GM13977 (cell line): Measurements from ENCODE around the gene EXOC4.
"Not testable (repeated sequence)": the region's sequence is repeated elsewhere in the genome, so short reads cannot be mapped to it uniquely, and the experiment has no call there.

Experiments used
- DNase-seq: peaks from one replicate; pipeline ENCODE4 v3.0.0; 2012; ENCODE audit warnings: low spot score
- CTCF ChIP-seq: IDR thresholded peaks from 2 replicates; pipeline ENCODE4 v1.5.1; 2012; ENCODE audit warnings: mild to moderate bottlenecking, control low read depth; ENCODE audit not compliant: insufficient read depth; ENCODE audit errors: extremely low read depth, missing control alignments
- in situ Hi-C: fragments of 300-500 bp; cut with MboI; formaldehyde crosslinking; loops from one replicate; pipeline ENCODE4 v1.12.0; 2022; ENCODE audit warnings: low sequenced_read_pairs, low pct_unique_long_range_greater_than_20kb, mixed read lengths, inconsistent platforms; ENCODE audit not compliant: unreplicated experiment

EXOC4 gene

DNA sequence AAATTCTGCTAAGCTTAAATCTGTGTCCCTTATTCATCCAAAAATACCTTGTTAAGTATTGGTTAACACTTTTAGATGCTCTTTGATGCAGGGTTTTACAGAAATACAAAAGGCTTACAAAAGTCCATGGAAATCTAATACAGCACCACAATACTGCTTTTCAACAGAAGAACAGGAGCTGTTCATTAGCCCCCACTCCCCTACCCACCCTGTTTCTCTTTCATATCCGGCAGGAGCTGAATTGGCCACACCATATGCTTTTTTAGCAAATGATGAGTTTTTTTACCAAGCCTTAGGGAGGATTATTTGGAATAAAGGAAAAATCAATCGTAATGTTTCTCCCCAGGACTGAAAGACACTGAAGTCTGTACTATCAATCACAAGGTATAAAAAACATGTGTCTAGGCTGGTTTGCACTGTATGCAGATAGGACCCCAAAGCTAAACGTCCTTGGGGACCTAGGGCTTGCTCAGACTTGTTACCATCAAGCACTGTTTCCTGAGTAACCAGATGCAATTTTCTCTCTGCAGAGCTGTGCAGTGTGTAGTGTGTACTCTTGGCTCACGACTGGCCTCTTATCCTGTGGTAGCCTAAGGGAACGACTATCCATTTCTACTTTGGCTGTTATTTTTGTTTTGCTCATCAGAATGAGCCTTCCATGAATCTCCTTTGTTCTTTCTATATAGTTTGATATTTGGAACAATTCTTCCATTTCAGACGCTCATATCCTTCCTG, 731.0 kb downstream of the EXOC4 start:
- TF ChIP-seq CTCF = no peak
- no peak for DNase-seq
- in situ Hi-C loops = no loop called here

GRCh38 chr7:133985300-133985699, 732.4 kb downstream of the EXOC4 start:
- TF ChIP-seq CTCF = no peak
- in situ Hi-C loops = no loop called here
- no peak for DNase-seq

DNA sequence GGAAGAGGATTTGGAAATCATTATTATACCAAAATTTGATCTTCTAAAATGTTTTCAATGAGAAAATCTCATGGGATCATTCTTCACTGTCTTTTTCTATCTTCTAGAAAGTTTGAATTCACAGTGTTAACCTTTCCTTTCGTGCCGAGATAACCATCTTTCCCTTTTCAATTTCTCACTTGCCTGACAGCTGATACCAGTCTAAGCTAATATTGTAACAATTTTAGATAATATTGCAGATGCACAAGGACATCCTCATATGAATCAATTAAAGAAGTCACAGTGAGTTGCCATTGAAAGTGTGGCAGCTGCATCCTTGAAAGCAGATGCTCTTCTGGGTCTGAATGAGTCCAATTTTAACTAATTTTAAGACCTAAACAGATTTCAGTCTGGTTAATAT, 734.7 kb downstream of the EXOC4 start:
- TF ChIP-seq CTCF = no peak
- no peak for DNase-seq
- in situ Hi-C loops = no loop called here

- DNase-seq = no peak
- in situ Hi-C loops = no loop called here
- TF ChIP-seq CTCF = no peak
These were observed 740.7 kb downstream of the EXOC4 start for GRCh38 chr7:133993547-133993946.

GRCh38 chr7:133994100-133994499, 741.2 kb downstream of the EXOC4 start:
- in situ Hi-C loops = not testable (repeated sequence)

GRCh38 chr7:133997463-133997862, 744.6 kb downstream of the EXOC4 start:
- in situ Hi-C loops = no loop called here
- TF ChIP-seq CTCF = no peak
- no peak for DNase-seq

More at GRCh38 chr7:133994100-133994499, 741.2 kb downstream of the EXOC4 start:
- DNase-seq = not testable (repeated sequence)

- in situ Hi-C loops = no loop called here
- no peak for DNase-seq
- TF ChIP-seq CTCF = no peak
These were observed 746.3 kb downstream of the EXOC4 start for GRCh38 chr7:133999178-133999577.
